Type B pancreatic cell (in vitro differentiated cells): ENCODE measurements around the gene IL1RAPL2. TPM values are rescaled to one million over a fixed set of nuclear protein-coding genes. Genes with fewer than 3 reads are reported as not detected.

Experiments used
- DNase-seq: peaks from one replicate; pipeline ENCODE4 v3.0.0; 2021; ENCODE audit warnings: mixed read lengths; ENCODE audit not compliant: unreplicated experiment; ENCODE audit errors: extremely low spot score
- H3K27ac Mint-ChIP-seq: 2 replicates; pipeline ENCODE4 v1.8.0; 2021; ENCODE audit warnings: mild to moderate bottlenecking, mixed read lengths
- H3K27me3 Mint-ChIP-seq: 2 replicates; pipeline ENCODE4 v1.8.0; 2021; ENCODE audit warnings: mixed read lengths
- H3K36me3 Mint-ChIP-seq: 2 replicates; pipeline ENCODE4 v1.8.0; 2021; ENCODE audit warnings: mixed read lengths
- H3K4me1 Mint-ChIP-seq: one replicate; pipeline ENCODE4 v1.8.0; 2021; ENCODE audit warnings: mixed read lengths; ENCODE audit not compliant: unreplicated experiment
- H3K4me3 Mint-ChIP-seq: 2 replicates; pipeline ENCODE4 v1.8.0; 2021; ENCODE audit warnings: mild to moderate bottlenecking, mixed read lengths
- H3K9me3 Mint-ChIP-seq: 2 replicates; pipeline ENCODE4 v1.8.0; 2021; ENCODE audit warnings: mixed read lengths
- CTCF ChIP-seq: fragments of 200-600 bp; sonication (generic); conservative IDR thresholded peaks from 2 replicates; pipeline ENCODE4 v1.5.0; 2021; ENCODE audit warnings: antibody characterized with exemption, mild to moderate bottlenecking
- total RNA-seq: library from RNA; stranded (reverse); gene quantifications from 2 replicates; pipeline ENCODE4 v1.2.1, GENCODE V29; 2021; ENCODE audit warnings: low replicate concordance

The IL1RAPL2 gene
- total RNA-seq, 1 donor from 2014 or later = 4.5 TPM

- no peak for DNase-seq
- H3K4me3 Mint-ChIP-seq = no peak overlapping the region
- no peaks in the 10 kb centered on the region for H3K4me1 Mint-ChIP-seq
- H3K27ac Mint-ChIP-seq = no peak overlapping the region
- no peaks in the 10 kb centered on the region for H3K27me3 Mint-ChIP-seq
- no peaks in the 10 kb centered on the region for H3K36me3 Mint-ChIP-seq
- H3K9me3 Mint-ChIP-seq = no peaks in the 10 kb centered on the region
- TF ChIP-seq CTCF = no peak
Measured at GRCh38 chrX:105464618-105465017, 898.6 kb downstream of the IL1RAPL2 start.

DNA sequence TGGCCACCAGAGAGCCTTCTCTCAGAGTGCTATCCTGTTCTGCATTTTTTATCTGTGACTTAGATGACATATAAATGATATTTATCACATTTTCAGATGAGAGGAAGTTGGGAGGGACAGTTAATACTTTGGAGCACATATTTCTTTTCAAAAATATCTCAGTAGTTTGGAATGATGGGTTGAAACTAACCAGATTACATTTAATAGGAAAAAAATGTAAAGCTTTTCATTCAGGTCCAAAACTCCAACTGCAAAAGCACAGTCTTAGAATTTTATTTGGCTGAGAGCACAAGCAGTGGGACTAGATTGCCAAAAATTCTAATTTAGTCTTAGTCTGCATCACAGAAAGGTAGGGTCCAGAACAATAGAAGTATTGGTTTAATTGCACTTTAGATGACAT lies 902.7 kb downstream of the IL1RAPL2 start:
- no peak for DNase-seq
- Mint-ChIP-seq H3K4me3 (no peak overlapping the region), H3K36me3 (no peaks in the 10 kb centered on the region), H3K9me3 (no peaks in the 10 kb centered on the region), H3K4me1 (no peaks in the 10 kb centered on the region), H3K27ac (no peak overlapping the region), H3K27me3 (no peaks in the 10 kb centered on the region)
- TF ChIP-seq CTCF = no peak

DNA sequence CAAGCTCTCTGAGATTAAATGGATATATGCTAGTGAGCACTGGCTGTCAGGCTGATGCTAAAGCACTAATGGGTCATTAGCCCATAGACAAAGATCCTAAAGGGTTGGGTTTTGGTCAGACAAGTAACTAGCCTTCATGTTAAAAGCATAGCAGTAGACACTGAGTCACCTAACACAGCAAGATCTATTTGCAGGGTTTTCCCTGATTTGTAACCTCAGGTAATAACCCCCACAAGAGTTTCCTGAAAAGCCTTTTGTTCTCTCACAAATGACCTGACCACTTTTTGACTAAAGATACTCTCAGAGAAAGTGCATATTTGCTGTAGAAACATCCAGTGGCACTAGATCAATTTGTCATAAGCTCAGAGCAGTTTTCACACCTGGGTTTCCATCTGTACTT lies 905.6 kb downstream of the IL1RAPL2 start:
- no peak overlapping the region for H3K27ac Mint-ChIP-seq
- no peaks in the 10 kb centered on the region for H3K36me3 Mint-ChIP-seq
- no peak for TF ChIP-seq CTCF
- no peak overlapping the region for H3K4me3 Mint-ChIP-seq
- DNase-seq = no peak
- H3K9me3 Mint-ChIP-seq = no peaks in the 10 kb centered on the region
- H3K27me3 Mint-ChIP-seq = no peaks in the 10 kb centered on the region
- H3K4me1 Mint-ChIP-seq = no peaks in the 10 kb centered on the region

- DNase-seq = no peak
- H3K4me1 Mint-ChIP-seq = no peaks in the 10 kb centered on the region
- H3K27ac Mint-ChIP-seq = no peak overlapping the region
Measured at GRCh38 chrX:105475801-105476200, 909.8 kb downstream of the IL1RAPL2 start.

GRCh38 chrX:105477351-105477750 lies 911.4 kb downstream of the IL1RAPL2 start:
- Mint-ChIP-seq H3K27ac (no peak overlapping the region), H3K9me3 (peaks cover 6% of the 10 kb centered on the region), H3K4me3 (no peak overlapping the region), H3K4me1 (no peaks in the 10 kb centered on the region), H3K36me3 (no peaks in the 10 kb centered on the region), H3K27me3 (no peaks in the 10 kb centered on the region)
- no peak for TF ChIP-seq CTCF
- no peak for DNase-seq

More at GRCh38 chrX:105475801-105476200, 909.8 kb downstream of the IL1RAPL2 start:
- H3K27me3 Mint-ChIP-seq = no peaks in the 10 kb centered on the region
- no peaks in the 10 kb centered on the region for H3K36me3 Mint-ChIP-seq
- no peak overlapping the region for H3K4me3 Mint-ChIP-seq
- H3K9me3 Mint-ChIP-seq = peaks cover 6% of the 10 kb centered on the region
- TF ChIP-seq CTCF = no peak

DNA sequence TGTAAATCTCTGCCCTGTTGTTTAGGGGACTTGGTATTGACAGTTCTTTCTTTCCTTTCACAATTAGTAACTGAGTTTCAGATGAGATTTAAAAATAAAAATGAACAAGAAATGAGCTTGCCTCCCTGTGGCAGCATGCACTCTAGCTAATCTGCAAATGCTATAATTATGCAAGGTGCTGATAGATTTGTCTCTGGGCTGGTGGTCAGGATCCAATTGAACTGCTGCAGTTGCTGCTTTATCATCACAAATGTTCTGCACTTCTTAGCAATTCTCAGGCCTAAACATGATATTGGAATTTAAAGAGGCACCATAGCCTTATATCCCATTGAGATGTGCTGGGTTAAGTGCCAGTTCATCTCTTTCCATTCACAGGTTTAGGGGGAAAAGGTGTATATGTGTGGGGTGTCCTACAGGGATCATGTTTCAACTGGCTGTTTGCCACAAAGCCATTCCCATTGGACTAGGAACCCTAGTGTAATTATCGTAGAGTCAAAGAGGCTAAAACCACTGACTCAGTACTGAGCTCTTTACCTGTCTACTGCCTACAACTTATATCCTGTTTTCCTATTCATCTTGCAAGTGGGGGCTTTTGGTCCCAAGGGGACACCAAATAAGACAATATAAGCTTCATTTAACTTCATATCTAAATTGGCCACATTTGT lies 914.8 kb downstream of the IL1RAPL2 start:
- Mint-ChIP-seq H3K4me3 (no peak overlapping the region), H3K27me3 (no peaks in the 10 kb centered on the region), H3K4me1 (no peaks in the 10 kb centered on the region), H3K36me3 (no peaks in the 10 kb centered on the region), H3K9me3 (peaks cover 10% of the 10 kb centered on the region), H3K27ac (no peak overlapping the region)
- TF ChIP-seq CTCF = no peak
- DNase-seq = no peak
